OCI-LY1 (cell line): ENCODE results near the gene GAS6.

Source experiments
- EZH2 ChIP-seq: fragments of 200-600 bp; sonication (generic), shearing (Covaris generic); IDR thresholded peaks from 2 replicates; pipeline ENCODE4 v1.8.0; 2017; ENCODE audit warnings: borderline replicate concordance, mixed run types, mild to moderate bottlenecking, antibody characterized with exemption, low read length, moderate library complexity, mixed read lengths
- TF ChIP-seq, protein P1 (sequence below): fragments of 200-600 bp; sonication (generic), shearing (Covaris generic); IDR thresholded peaks from 2 replicates; pipeline ENCODE4 v1.5.1; 2017; ENCODE audit warnings: mild to moderate bottlenecking, antibody characterized with exemption, low read length, moderate library complexity, mixed read lengths

DNA sequence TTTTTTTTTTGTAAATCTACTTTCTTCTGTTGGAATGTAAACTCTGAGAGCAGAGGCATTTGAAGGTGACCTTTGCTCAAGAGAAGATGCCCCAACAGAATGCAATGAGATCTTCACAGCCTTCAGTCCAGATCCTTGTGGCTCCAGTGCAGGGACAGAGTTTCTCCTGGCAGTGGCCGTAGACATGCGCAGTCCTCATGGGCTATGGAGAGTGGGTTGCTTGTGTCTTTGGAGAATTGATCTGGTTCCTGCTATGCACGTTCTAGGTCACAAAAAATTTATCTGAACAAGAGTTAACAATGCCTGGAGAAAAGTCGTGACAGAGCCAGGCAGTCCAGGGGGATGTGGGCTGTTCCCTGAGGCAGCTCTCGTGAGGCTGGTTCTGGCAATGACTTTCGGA is 74.7 kb downstream of the GAS6 start:
- TF ChIP-seq, protein P1, sequence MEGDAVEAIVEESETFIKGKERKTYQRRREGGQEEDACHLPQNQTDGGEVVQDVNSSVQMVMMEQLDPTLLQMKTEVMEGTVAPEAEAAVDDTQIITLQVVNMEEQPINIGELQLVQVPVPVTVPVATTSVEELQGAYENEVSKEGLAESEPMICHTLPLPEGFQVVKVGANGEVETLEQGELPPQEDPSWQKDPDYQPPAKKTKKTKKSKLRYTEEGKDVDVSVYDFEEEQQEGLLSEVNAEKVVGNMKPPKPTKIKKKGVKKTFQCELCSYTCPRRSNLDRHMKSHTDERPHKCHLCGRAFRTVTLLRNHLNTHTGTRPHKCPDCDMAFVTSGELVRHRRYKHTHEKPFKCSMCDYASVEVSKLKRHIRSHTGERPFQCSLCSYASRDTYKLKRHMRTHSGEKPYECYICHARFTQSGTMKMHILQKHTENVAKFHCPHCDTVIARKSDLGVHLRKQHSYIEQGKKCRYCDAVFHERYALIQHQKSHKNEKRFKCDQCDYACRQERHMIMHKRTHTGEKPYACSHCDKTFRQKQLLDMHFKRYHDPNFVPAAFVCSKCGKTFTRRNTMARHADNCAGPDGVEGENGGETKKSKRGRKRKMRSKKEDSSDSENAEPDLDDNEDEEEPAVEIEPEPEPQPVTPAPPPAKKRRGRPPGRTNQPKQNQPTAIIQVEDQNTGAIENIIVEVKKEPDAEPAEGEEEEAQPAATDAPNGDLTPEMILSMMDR, result no peak
- no peak for TF ChIP-seq EZH2
